Endothelial cell (in vitro differentiated cells): Measurements from ENCODE around the gene GON4L. TPM values are rescaled to one million over a fixed set of nuclear protein-coding genes. Genes with fewer than 3 reads are reported as not detected.

ENCODE experiments used
- DNase-seq: peaks from one replicate; pipeline ENCODE4 v3.0.0; 2021; ENCODE audit warnings: low spot score
- H3K27ac Mint-ChIP-seq: one replicate; pipeline ENCODE4 v1.8.0; 2021; ENCODE audit warnings: mixed read lengths, inconsistent platforms; ENCODE audit not compliant: unreplicated experiment
- H3K27me3 Mint-ChIP-seq: one replicate; pipeline ENCODE4 v1.8.0; 2021; ENCODE audit warnings: mild to moderate bottlenecking, moderate library complexity, mixed read lengths, inconsistent platforms; ENCODE audit not compliant: unreplicated experiment
- H3K36me3 Mint-ChIP-seq: one replicate; pipeline ENCODE4 v1.8.0; 2021; ENCODE audit warnings: mild to moderate bottlenecking, low read depth, mixed read lengths, inconsistent platforms; ENCODE audit not compliant: unreplicated experiment
- H3K4me1 Mint-ChIP-seq: one replicate; pipeline ENCODE4 v1.8.0; 2021; ENCODE audit warnings: mild to moderate bottlenecking, mixed read lengths, inconsistent platforms; ENCODE audit not compliant: unreplicated experiment
- H3K4me3 Mint-ChIP-seq: one replicate; pipeline ENCODE4 v1.8.0; 2021; ENCODE audit warnings: mild to moderate bottlenecking, mixed read lengths, inconsistent platforms; ENCODE audit not compliant: unreplicated experiment
- H3K9me3 Mint-ChIP-seq: one replicate; pipeline ENCODE4 v1.8.0; 2021; ENCODE audit warnings: mixed read lengths, inconsistent platforms; ENCODE audit not compliant: unreplicated experiment
- total RNA-seq: library from RNA; stranded (reverse); fragmentation: NEBNext Ultra II Directional; extraction: Animal tissue kit (Norgen Biotek cat#: 25700); gene quantifications from one replicate; pipeline ENCODE4 v1.2.1, GENCODE V29; 2021; ENCODE audit not compliant: unreplicated experiment
- TF ChIP-seq, protein P1 (sequence below): fragments of 200-600 bp; sonication (generic); IDR thresholded peaks from one replicate; pipeline ENCODE4 v1.5.0; 2021; ENCODE audit warnings: antibody characterized with exemption; ENCODE audit not compliant: unreplicated experiment

GON4L gene
- total RNA-seq, 1 donor from 2014 or later = 72.7 TPM

DNA sequence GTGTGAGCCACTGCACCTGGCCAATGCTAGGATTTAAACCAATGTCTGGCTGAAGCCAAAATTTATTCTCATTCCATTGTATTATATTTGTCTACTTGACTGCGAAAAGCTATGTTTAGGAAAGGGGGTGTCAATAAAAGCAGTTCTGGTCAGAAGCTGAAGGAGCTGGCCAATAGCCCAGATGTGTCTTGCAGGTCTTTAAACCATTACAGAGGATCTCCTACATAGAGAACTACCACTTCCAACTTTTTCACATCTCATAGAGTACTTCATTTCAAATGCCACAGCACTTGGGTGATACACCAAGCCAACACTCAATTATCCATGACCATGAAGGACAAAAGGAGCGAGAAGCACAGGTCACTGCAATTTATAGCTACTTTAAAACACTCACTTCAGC is 4.9 kb upstream of the GON4L start:
- TF ChIP-seq, protein P1, sequence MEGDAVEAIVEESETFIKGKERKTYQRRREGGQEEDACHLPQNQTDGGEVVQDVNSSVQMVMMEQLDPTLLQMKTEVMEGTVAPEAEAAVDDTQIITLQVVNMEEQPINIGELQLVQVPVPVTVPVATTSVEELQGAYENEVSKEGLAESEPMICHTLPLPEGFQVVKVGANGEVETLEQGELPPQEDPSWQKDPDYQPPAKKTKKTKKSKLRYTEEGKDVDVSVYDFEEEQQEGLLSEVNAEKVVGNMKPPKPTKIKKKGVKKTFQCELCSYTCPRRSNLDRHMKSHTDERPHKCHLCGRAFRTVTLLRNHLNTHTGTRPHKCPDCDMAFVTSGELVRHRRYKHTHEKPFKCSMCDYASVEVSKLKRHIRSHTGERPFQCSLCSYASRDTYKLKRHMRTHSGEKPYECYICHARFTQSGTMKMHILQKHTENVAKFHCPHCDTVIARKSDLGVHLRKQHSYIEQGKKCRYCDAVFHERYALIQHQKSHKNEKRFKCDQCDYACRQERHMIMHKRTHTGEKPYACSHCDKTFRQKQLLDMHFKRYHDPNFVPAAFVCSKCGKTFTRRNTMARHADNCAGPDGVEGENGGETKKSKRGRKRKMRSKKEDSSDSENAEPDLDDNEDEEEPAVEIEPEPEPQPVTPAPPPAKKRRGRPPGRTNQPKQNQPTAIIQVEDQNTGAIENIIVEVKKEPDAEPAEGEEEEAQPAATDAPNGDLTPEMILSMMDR = no peak
- H3K4me3 Mint-ChIP-seq = peak overlapping the region; percentile 28
- no peaks in the 10 kb centered on the region for H3K9me3 Mint-ChIP-seq
- DNase-seq = no peak
- no peak overlapping the region for H3K27ac Mint-ChIP-seq
- H3K27me3 Mint-ChIP-seq = peaks cover 12% of the 10 kb centered on the region
- peaks cover 15% of the 10 kb centered on the region for H3K4me1 Mint-ChIP-seq
- H3K36me3 Mint-ChIP-seq = no peaks in the 10 kb centered on the region

DNA sequence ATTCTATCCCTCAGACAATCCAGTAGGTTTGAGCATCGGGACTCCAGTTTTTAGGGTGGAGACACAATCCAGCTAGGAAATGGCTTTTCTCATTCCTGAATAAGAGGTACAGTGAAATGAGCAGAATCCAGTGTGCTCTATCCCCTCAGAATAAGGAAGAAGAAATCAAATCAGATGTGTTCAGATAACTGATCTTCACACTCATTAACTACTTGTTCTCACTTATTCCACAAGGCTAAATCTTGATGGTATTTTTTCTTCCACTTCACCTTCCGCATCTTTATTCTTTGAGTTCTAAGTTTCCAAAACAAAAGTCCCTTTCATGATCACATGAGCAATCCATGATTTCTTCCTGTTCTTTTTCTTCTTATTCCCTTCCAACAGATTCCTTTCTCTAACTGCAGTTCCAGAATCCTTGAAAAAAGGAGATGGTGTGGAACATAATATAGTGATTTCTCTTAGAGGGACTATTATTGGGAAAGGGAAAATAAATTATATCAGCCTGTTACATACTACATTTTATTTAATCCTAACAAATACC is 4.0 kb upstream of the GON4L start:
- TF ChIP-seq, protein P1 = no peak
- Mint-ChIP-seq H3K36me3 (no peaks in the 10 kb centered on the region), H3K4me3 (peak overlapping the region; percentile 87), H3K27ac (peak overlapping the region; percentile 88), H3K27me3 (peaks cover 14% of the 10 kb centered on the region), H3K4me1 (peaks cover 19% of the 10 kb centered on the region), H3K9me3 (no peaks in the 10 kb centered on the region)
- no peak for DNase-seq

DNA sequence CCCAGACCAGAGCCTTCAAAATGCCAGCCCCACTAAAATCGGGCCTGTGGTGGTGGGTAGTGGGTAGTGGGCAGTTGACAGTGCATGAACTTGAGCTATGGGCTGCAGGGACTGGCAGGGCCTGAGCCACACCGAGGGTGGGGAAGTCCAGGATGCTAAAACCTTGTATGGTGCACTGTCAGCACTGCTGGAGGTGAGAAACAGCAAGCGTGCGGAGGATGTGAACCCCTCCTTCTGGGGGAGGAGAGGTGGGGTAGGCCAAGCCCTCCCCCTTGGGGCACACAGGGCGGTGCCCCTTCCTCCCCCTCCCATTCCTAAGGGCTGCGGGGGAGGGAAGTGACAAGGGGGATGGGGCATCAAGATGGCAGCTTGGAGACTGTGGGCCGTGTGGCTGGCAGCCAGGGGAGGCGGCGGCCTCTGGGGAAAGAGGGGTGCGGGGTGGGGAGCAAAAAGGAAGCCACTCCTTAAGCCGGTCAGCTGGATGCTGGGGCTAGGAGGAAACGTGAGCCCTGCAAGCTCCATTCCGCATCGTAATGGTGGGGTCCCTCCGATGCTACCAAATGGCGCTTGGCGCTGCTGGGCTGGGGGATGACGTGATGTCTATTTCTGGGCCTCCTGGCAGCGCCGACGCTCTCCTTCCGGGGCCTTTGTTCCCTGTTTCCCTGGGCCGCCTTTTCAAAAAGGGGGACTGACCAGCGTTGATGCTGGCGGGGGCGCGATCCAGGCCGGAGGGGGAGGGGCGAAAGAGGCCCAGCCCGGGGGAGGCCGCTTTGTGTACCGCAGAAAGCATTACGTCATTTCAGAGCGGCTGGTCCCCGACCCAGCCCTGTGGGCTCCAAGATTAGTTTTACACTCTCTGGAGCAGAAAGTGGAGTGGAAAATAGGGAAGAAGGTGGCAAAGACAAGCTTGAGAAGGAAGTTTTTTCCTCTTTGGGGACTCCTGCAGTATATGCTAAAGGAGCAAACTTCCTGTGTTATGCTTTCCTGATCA is 3.2 kb upstream of the GON4L start:
- TF ChIP-seq, protein P1 = no peak
- peaks cover 14% of the 10 kb centered on the region for H3K27me3 Mint-ChIP-seq
- DNase-seq = peak; percentile 76
- H3K27ac Mint-ChIP-seq = peak overlapping the region; percentile 88
- peaks cover 1% of the 10 kb centered on the region for H3K36me3 Mint-ChIP-seq
- no peaks in the 10 kb centered on the region for H3K9me3 Mint-ChIP-seq
- H3K4me1 Mint-ChIP-seq = peaks cover 20% of the 10 kb centered on the region
- H3K4me3 Mint-ChIP-seq = peak overlapping the region; percentile 87

DNA sequence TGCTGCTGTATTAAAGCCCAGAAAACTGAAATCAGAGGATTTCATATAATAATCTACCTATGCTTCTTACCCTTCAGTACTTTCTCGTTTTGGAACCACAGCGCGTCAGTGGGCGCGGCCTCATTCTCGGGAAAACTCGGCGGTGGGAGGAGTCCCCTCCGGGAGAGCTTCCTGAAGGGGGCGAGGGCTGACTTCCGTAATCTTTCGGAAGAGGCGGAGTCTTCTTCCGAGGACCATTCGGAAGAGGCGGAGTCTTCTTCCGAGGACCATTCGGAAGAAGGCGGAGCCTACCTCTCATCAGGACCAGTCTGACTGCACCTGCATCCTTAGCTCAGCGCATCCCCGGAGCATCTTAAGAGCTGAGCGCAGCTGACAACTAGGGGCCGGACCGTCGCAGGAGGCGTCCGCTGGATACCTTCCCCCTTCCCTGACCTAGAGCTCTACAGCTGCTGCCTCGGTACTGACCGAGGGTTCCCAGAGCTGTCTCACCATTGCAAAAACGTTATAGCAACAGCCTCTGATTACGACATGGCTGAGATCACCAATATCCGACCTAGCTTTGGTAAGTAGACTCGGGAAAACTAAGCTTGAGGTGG is 2.3 kb upstream of the GON4L start, which contains the start of gene SYT11:
Gene SYT11, plus strand, starts transcription at position 334 of the 596 bp plus-strand sequence. Its CDS starts 195 bp downstream, at position 529.
- peaks cover 14% of the 10 kb centered on the region for H3K27me3 Mint-ChIP-seq
- peaks cover 22% of the 10 kb centered on the region for H3K4me1 Mint-ChIP-seq
- no peaks in the 10 kb centered on the region for H3K9me3 Mint-ChIP-seq
- TF ChIP-seq, protein P1 = no peak
- peak within 1 kb of the TSS; percentile 88 for H3K27ac Mint-ChIP-seq
- peaks cover 5% of the 10 kb centered on the region for H3K36me3 Mint-ChIP-seq
- DNase-seq = peak; percentile 91
- H3K4me3 Mint-ChIP-seq = peak within 1 kb of the TSS; percentile 87
